Lung (tissue), 12 donors: ENCODE results near the gene NIPSNAP3A. TPM values are rescaled to one million over a fixed set of nuclear protein-coding genes. Genes with fewer than 3 reads are reported as not detected.

ENCODE experiments used
- ATAC-seq: fragments of 200-7000 bp; cut with Tn5 transposase; one replicate; pipeline ENCODE4 v1.9.1; 2020; ENCODE audit warnings: moderate number of reproducible peaks; ENCODE audit not compliant: insufficient read depth, low FRiP score
- DNase-seq, 3 donors: peaks; one replicate each; pipeline ENCODE4 v3.0.0-alpha.2; 2013 to 2017
- H3K27ac ChIP-seq, 2 donors: one replicate each; pipeline ENCODE4 v1.5.1; 2013; ENCODE audit warnings: mild to moderate bottlenecking in 2 of 2, moderate library complexity in 2 of 2, control low read depth in 1 of 2, inconsistent platforms in 1 of 2, low read depth in 1 of 2, low read length in 1 of 2
- H3K27me3 ChIP-seq, 3 donors: one replicate each; pipeline ENCODE4 v1.5.1; 2013; ENCODE audit warnings: low read length in 2 of 3; ENCODE audit not compliant: control insufficient read depth in 3 of 3, insufficient read depth in 3 of 3
- H3K36me3 ChIP-seq, 4 donors: one replicate each; pipeline ENCODE4 v1.5.1; 2013; ENCODE audit warnings: low read length in 4 of 4, mild to moderate bottlenecking in 1 of 4, moderate library complexity in 1 of 4; ENCODE audit not compliant: control insufficient read depth in 4 of 4, insufficient read depth in 4 of 4
- H3K4me1 ChIP-seq, 5 donors: one replicate each; pipeline ENCODE4 v1.5.1; 2013; ENCODE audit warnings: low read length in 5 of 5, mild to moderate bottlenecking in 2 of 5, moderate library complexity in 1 of 5; ENCODE audit not compliant: control insufficient read depth in 5 of 5, insufficient read depth in 5 of 5
- H3K4me3 ChIP-seq: one replicate; pipeline ENCODE4 v1.5.1; 2013; ENCODE audit warnings: mild to moderate bottlenecking, control low read depth, moderate library complexity
- H3K9ac ChIP-seq, 2 donors: one replicate each; pipeline ENCODE4 v1.5.1; 2013; ENCODE audit warnings: low read length in 2 of 2, control low read depth in 1 of 2; ENCODE audit not compliant: insufficient read depth in 1 of 2
- H3K9me3 ChIP-seq, 4 donors: one replicate each; pipeline ENCODE4 v1.5.1; 2013; ENCODE audit warnings: low read length in 3 of 4, mild to moderate bottlenecking in 1 of 4, moderate library complexity in 1 of 4; ENCODE audit not compliant: control insufficient read depth in 4 of 4, insufficient read depth in 3 of 4
- WGBS, 2 donors: extraction: QIAGEN DNeasy Blood & Tissue Kit; methylation state at CpG; one replicate each; pipeline ENCODE4 v1.1.7; 2013; 5-methylcytosine and 5-hydroxymethylcytosine counted together
- polyA plus RNA-seq, 2 donors: library from polyadenylated mRNA; stranded (reverse); fragments of 200-250 nt; gene quantifications; one replicate each; pipeline ENCODE4 v1.2.1, GENCODE V29; 2013
- total RNA-seq, 2 donors: library from RNA; depleted of rRNA in 1 of 2; stranded (reverse); fragments of >200 nt in 1 of 2; gene quantifications; one replicate each; pipeline ENCODE4 v1.2.1, GENCODE V29; 2014 to 2021
- TF ChIP-seq, protein P1 (sequence below): IDR thresholded peaks from 2 replicates; pipeline ENCODE4 v1.5.1; 2012; ENCODE audit warnings: mild to moderate bottlenecking; ENCODE audit errors: control extremely low read depth, extremely low read depth
- donor health status: control.
- donor health status: control.
- donor health status: Bipolar disorder and iron deficiency.
- donor health status: healthy.
- donor health status: DM: yes; HTN: yes; CAD: no.

NIPSNAP3A gene
- total and polyA plus RNA-seq, 4 donors, result 18.9 to 49.5 (median 21.8) TPM

DNA sequence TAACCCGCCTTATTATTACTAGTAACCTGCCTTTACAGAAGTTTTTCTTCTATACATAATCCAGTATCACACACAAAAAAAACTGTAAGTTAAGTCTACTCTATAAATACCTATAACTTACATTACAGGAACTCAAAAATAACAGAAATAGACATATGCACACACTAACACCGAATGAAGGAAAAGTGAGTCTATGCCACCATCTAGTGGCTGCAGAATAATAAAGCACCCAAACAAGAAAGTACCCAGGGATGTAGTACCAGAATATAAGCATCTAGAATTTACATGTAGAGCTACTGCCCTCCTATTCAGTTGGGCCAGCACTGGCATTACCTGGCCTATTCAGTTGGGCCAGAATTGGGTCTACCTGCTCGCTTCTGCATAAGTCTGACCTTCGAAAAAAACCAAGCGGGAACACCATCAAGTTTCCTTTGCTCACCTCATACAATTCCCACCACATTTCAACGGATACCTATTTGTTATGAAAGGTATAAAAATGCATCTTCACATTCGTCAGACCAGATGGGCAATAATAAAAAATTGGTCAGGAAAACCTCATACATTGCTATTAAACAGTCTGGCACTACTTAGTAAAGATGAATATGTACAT, 4.0 kb upstream of the NIPSNAP3A start:
- ATAC-seq, result no peak
- Histone ChIP-seq H3K27ac (no peak overlapping the region), H3K27me3 (no peaks in the 10 kb centered on the region), H3K4me1 (peaks cover 0 to 8% (median 0%) of the 10 kb centered on the region in 5 donors), H3K9me3 (no peaks in the 10 kb centered on the region), H3K4me3 (no peak overlapping the region), H3K9ac (no peak overlapping the region), H3K36me3 (peaks cover 0 to 3% (median 0%) of the 10 kb centered on the region in 4 donors)
- DNase-seq, result peak; percentile 27 to 85 (median 80)
- TF ChIP-seq, protein P1, sequence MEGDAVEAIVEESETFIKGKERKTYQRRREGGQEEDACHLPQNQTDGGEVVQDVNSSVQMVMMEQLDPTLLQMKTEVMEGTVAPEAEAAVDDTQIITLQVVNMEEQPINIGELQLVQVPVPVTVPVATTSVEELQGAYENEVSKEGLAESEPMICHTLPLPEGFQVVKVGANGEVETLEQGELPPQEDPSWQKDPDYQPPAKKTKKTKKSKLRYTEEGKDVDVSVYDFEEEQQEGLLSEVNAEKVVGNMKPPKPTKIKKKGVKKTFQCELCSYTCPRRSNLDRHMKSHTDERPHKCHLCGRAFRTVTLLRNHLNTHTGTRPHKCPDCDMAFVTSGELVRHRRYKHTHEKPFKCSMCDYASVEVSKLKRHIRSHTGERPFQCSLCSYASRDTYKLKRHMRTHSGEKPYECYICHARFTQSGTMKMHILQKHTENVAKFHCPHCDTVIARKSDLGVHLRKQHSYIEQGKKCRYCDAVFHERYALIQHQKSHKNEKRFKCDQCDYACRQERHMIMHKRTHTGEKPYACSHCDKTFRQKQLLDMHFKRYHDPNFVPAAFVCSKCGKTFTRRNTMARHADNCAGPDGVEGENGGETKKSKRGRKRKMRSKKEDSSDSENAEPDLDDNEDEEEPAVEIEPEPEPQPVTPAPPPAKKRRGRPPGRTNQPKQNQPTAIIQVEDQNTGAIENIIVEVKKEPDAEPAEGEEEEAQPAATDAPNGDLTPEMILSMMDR, result peak; percentile 68
- WGBS, 2 donors, result 38 to 50% methylated on average over 7 of the region's 7 CpGs

GRCh38 chr9:104745852-104746251, 1.6 kb upstream of the NIPSNAP3A start:
- H3K27ac ChIP-seq, result no peak overlapping the region
- peaks cover 0 to 14% (median 0%) of the 10 kb centered on the region in 5 donors for H3K4me1 ChIP-seq
- no peaks in the 10 kb centered on the region for H3K27me3 ChIP-seq
- no peak for ATAC-seq
- H3K36me3 ChIP-seq, result peaks cover 0 to 3% (median 0%) of the 10 kb centered on the region in 4 donors
- H3K4me3 ChIP-seq, result no peak overlapping the region
- WGBS, 2 donors, result 58 to 66% methylated on average over 1 of the region's 1 CpG
- no peak overlapping the region for H3K9ac ChIP-seq
- TF ChIP-seq, protein P1, result no peak
- no peak for DNase-seq
- H3K9me3 ChIP-seq, result no peaks in the 10 kb centered on the region

GRCh38 chr9:104746285-104746684, 1.2 kb upstream of the NIPSNAP3A start:
- Histone ChIP-seq H3K36me3 (peaks cover 0 to 3% (median 0%) of the 10 kb centered on the region in 4 donors), H3K4me3 (no peak overlapping the region), H3K9me3 (no peaks in the 10 kb centered on the region), H3K27me3 (no peaks in the 10 kb centered on the region), H3K4me1 (peaks cover 0 to 14% (median 0%) of the 10 kb centered on the region in 5 donors), H3K9ac (no peak overlapping the region), H3K27ac (no peak overlapping the region)
- ATAC-seq, result no peak
- DNase-seq, result no peak
- TF ChIP-seq, protein P1, result no peak
- WGBS, 2 donors, result 58 to 61% methylated on average over 2 of the region's 2 CpGs
